Measurements from ENCODE around the gene DENND5A. TPM values are rescaled to one million over a fixed set of nuclear protein-coding genes. Genes with fewer than 3 reads are reported as not detected.
"Not testable (repeated sequence)": the region's sequence is repeated elsewhere in the genome, so short reads cannot be mapped to it uniquely, and the experiment has no call there.

Gene DENND5A
- total RNA-seq, 1 donor from 2014 or later = 75.3 TPM

GRCh38 chr11:9170450-9170849, 94.7 kb downstream of the DENND5A start:
- no peaks in the 10 kb centered on the region for H3K27me3 Mint-ChIP-seq
- peaks cover 30% of the 10 kb centered on the region for H3K36me3 Mint-ChIP-seq (ENCODE audit: insufficient read depth)
- peaks cover 4% of the 10 kb centered on the region for H3K4me1 Mint-ChIP-seq (ENCODE audit: low read depth)

GRCh38 chr11:9169595-9170295, 95.4 kb downstream of the DENND5A start:
- H3K27me3 Mint-ChIP-seq = no peaks in the 10 kb centered on the region
- TF ChIP-seq CTCF (IDR thresholded peaks at IDR 0.05; ENCODE audit: unreplicated experiment) = no peak
- no peak overlapping the region for H3K4me3 Mint-ChIP-seq (ENCODE audit: low read depth)
- H3K36me3 Mint-ChIP-seq (ENCODE audit: insufficient read depth) = peaks cover 29% of the 10 kb centered on the region
- H3K9me3 Mint-ChIP-seq (ENCODE audit: low read depth) = no peaks in the 10 kb centered on the region
- no peak for DNase-seq (ENCODE audit: low spot score, unreplicated experiment)
- peaks cover 3% of the 10 kb centered on the region for H3K4me1 Mint-ChIP-seq (ENCODE audit: low read depth)
- H3K27ac Mint-ChIP-seq = no peak overlapping the region

More at GRCh38 chr11:9170450-9170849, 94.7 kb downstream of the DENND5A start:
- no peak for DNase-seq (ENCODE audit: low spot score, unreplicated experiment)
- no peak for TF ChIP-seq CTCF (IDR thresholded peaks at IDR 0.05; ENCODE audit: unreplicated experiment)
- Mint-ChIP-seq H3K4me3 (ENCODE audit: low read depth) (no peak overlapping the region), H3K27ac (no peak overlapping the region), H3K9me3 (ENCODE audit: low read depth) (no peaks in the 10 kb centered on the region)

GRCh38 chr11:9161991-9162390, 103.2 kb downstream of the DENND5A start:
- peaks cover 18% of the 10 kb centered on the region for H3K36me3 Mint-ChIP-seq (ENCODE audit: insufficient read depth)

GRCh38 chr11:9160166-9160565, 105.0 kb downstream of the DENND5A start:
- TF ChIP-seq CTCF (IDR thresholded peaks at IDR 0.05; ENCODE audit: unreplicated experiment) = no peak
- H3K4me1 Mint-ChIP-seq (ENCODE audit: low read depth) = no peaks in the 10 kb centered on the region

More at GRCh38 chr11:9161991-9162390, 103.2 kb downstream of the DENND5A start:
- H3K9me3 Mint-ChIP-seq (ENCODE audit: low read depth); H3K4me1 Mint-ChIP-seq (ENCODE audit: low read depth); DNase-seq (ENCODE audit: low spot score, unreplicated experiment); H3K27ac Mint-ChIP-seq; H3K4me3 Mint-ChIP-seq (ENCODE audit: low read depth); H3K27me3 Mint-ChIP-seq: not testable (repeated sequence)

GRCh38 chr11:9158898-9159391, 106.2 kb downstream of the DENND5A start:
- Mint-ChIP-seq H3K4me1 (ENCODE audit: low read depth) (no peaks in the 10 kb centered on the region), H3K27me3 (no peaks in the 10 kb centered on the region), H3K36me3 (ENCODE audit: insufficient read depth) (peaks cover 13% of the 10 kb centered on the region), H3K27ac (no peak overlapping the region), H3K4me3 (ENCODE audit: low read depth) (no peak overlapping the region), H3K9me3 (ENCODE audit: low read depth) (no peaks in the 10 kb centered on the region)
- DNase-seq (ENCODE audit: low spot score, unreplicated experiment) = no peak
- no peak for TF ChIP-seq CTCF (IDR thresholded peaks at IDR 0.05; ENCODE audit: unreplicated experiment)

More at GRCh38 chr11:9160166-9160565, 105.0 kb downstream of the DENND5A start:
- Mint-ChIP-seq H3K36me3 (ENCODE audit: insufficient read depth) (peaks cover 13% of the 10 kb centered on the region), H3K9me3 (ENCODE audit: low read depth) (no peaks in the 10 kb centered on the region), H3K4me3 (ENCODE audit: low read depth) (no peak overlapping the region), H3K27ac (peak overlapping the region; percentile 5), H3K27me3 (no peaks in the 10 kb centered on the region)
- no peak for DNase-seq (ENCODE audit: low spot score, unreplicated experiment)

- peaks cover 17% of the 10 kb centered on the region for H3K36me3 Mint-ChIP-seq (ENCODE audit: insufficient read depth)
- H3K4me3 Mint-ChIP-seq (ENCODE audit: low read depth) = no peak overlapping the region
- TF ChIP-seq CTCF (IDR thresholded peaks at IDR 0.05; ENCODE audit: unreplicated experiment) = no peak
- no peaks in the 10 kb centered on the region for H3K27me3 Mint-ChIP-seq
- no peak overlapping the region for H3K27ac Mint-ChIP-seq
- no peak for DNase-seq (ENCODE audit: low spot score, unreplicated experiment)
- H3K4me1 Mint-ChIP-seq (ENCODE audit: low read depth) = no peaks in the 10 kb centered on the region
- no peaks in the 10 kb centered on the region for H3K9me3 Mint-ChIP-seq (ENCODE audit: low read depth)
These were observed 109.2 kb downstream of the DENND5A start for GRCh38 chr11:9155930-9156329.
